ENCODE measurements around the gene FGFR2.

DNA sequence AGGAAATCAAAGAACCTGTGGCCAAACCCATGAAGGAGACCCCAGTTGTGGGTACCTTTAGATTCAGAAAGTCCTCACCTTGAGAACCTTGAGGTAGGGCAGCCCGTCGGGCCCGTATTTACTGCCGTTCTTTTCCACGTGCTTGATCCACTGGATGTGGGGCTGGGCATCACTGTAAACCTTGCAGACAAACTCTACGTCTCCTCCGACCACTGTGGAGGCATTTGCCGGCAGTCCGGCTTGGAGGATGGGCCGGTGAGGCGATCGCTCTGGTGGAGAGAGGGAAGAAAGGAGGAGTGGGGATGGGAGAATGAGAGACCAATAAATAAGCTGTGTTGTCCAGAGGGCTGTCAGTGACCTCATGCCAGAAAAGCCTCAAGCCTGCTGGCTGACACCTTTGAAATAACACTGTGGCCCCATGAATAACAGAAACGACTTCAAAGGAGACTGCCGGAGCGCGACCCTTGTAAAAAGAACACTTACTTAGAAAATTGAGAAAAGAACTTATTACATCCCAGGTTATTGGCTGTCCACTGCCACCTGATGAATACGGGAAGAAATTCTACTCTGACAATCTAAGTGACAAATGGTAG is 78.2 kb downstream of the FGFR2 start:
- TF ChIP-seq POLR2AphosphoS5 (IDR thresholded peaks at IDR 0.05), result no peak
- TF ChIP-seq, protein P1, sequence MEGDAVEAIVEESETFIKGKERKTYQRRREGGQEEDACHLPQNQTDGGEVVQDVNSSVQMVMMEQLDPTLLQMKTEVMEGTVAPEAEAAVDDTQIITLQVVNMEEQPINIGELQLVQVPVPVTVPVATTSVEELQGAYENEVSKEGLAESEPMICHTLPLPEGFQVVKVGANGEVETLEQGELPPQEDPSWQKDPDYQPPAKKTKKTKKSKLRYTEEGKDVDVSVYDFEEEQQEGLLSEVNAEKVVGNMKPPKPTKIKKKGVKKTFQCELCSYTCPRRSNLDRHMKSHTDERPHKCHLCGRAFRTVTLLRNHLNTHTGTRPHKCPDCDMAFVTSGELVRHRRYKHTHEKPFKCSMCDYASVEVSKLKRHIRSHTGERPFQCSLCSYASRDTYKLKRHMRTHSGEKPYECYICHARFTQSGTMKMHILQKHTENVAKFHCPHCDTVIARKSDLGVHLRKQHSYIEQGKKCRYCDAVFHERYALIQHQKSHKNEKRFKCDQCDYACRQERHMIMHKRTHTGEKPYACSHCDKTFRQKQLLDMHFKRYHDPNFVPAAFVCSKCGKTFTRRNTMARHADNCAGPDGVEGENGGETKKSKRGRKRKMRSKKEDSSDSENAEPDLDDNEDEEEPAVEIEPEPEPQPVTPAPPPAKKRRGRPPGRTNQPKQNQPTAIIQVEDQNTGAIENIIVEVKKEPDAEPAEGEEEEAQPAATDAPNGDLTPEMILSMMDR (IDR thresholded peaks at IDR 0.05), result no peak
- TF ChIP-seq EP300 (IDR thresholded peaks at IDR 0.05), result no peak

All from suprapubic skin (tissue), 4 donors.